ENCODE data around the gene UACA.

DNA sequence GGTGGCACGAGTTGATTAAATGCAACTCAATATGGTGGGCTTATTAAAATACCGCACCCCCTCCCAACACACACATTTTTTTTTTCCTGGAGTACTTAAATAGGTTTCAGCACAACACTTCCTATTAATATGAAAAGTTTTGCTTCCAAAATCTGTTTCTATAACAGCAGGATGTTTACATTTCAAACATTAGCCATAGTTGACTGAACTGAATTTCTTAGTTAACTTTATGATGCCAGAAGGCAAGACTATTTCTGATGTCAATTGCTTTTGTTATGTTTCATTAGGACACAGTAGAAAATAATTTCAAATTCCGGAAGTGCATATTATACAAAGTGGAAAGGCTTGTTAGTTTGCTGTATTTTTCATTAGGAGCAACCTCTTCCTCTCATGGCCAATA, 104.7 kb downstream of the UACA start:
- TF ChIP-seq TCF12 (IDR thresholded peaks at IDR 0.05) (no peak), POLR2AphosphoS5 (IDR thresholded peaks at IDR 0.05; ENCODE audit: low read depth, low read length) (no peak), RFX5 (IDR thresholded peaks at IDR 0.05; ENCODE audit: low read length) (no peak), PBX3 (IDR thresholded peaks at IDR 0.05) (no peak), GABPA (IDR thresholded peaks at IDR 0.05; ENCODE audit: low read depth) (no peak), YY1 (IDR thresholded peaks at IDR 0.05; ENCODE audit: low read depth) (no peak), RAD21 (IDR thresholded peaks at IDR 0.05; ENCODE audit: low read length) (no peak), MAX (IDR thresholded peaks at IDR 0.05; ENCODE audit: low read depth) (no peak), EZH2phosphoT487 (IDR thresholded peaks at IDR 0.05; ENCODE audit: borderline replicate concordance, low read depth) (no peak), FOXJ3 (CRISPR knock-in tag; IDR thresholded peaks at IDR 0.05) (no peak), EP300 (IDR thresholded peaks at IDR 0.05; ENCODE audit: borderline replicate concordance in 1 of 2, low read depth in 1 of 2, low read length in 1 of 2) (no peak)
- TF ChIP-seq, protein P1, sequence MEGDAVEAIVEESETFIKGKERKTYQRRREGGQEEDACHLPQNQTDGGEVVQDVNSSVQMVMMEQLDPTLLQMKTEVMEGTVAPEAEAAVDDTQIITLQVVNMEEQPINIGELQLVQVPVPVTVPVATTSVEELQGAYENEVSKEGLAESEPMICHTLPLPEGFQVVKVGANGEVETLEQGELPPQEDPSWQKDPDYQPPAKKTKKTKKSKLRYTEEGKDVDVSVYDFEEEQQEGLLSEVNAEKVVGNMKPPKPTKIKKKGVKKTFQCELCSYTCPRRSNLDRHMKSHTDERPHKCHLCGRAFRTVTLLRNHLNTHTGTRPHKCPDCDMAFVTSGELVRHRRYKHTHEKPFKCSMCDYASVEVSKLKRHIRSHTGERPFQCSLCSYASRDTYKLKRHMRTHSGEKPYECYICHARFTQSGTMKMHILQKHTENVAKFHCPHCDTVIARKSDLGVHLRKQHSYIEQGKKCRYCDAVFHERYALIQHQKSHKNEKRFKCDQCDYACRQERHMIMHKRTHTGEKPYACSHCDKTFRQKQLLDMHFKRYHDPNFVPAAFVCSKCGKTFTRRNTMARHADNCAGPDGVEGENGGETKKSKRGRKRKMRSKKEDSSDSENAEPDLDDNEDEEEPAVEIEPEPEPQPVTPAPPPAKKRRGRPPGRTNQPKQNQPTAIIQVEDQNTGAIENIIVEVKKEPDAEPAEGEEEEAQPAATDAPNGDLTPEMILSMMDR (IDR thresholded peaks at IDR 0.05): no peak
- TF ChIP-seq, protein P2, sequence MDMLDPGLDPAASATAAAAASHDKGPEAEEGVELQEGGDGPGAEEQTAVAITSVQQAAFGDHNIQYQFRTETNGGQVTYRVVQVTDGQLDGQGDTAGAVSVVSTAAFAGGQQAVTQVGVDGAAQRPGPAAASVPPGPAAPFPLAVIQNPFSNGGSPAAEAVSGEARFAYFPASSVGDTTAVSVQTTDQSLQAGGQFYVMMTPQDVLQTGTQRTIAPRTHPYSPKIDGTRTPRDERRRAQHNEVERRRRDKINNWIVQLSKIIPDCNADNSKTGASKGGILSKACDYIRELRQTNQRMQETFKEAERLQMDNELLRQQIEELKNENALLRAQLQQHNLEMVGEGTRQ (IDR thresholded peaks at IDR 0.05; ENCODE audit: borderline replicate concordance, low read depth, low read length): no peak

Data from SK-N-SH (cell line).